ENCODE results near the gene BMP2. TPM values are rescaled to one million over a fixed set of nuclear protein-coding genes. Genes with fewer than 3 reads are reported as not detected.

The BMP2 gene
- total RNA-seq, 1 donor from 2014 or later, result not detected

DNA sequence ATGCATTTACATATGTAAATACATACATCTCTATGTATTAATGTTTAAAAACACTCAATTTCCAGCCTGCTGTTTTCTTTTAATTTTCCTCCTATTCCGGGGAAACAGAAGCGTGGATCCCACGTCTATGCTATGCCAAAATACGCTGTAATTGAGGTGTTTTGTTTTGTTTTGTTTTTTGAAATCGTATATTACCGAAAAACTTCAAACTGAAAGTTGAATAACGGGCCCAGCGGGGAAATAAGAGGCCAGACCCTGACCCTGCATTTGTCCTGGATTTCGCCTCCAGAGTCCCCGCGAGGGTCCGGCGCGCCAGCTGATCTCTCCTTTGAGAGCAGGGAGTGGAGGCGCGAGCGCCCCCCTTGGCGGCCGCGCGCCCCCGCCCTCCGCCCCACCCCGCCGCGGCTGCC, 355 bp upstream of the BMP2 start:
- intact Hi-C loops (cut with micrococcal nuclease), result loop anchor here (5.0 to 10.0 kb wide), 4 partner anchors 325 to 1160 kb away; no protein-coding TSS in a partner anchor

DNA sequence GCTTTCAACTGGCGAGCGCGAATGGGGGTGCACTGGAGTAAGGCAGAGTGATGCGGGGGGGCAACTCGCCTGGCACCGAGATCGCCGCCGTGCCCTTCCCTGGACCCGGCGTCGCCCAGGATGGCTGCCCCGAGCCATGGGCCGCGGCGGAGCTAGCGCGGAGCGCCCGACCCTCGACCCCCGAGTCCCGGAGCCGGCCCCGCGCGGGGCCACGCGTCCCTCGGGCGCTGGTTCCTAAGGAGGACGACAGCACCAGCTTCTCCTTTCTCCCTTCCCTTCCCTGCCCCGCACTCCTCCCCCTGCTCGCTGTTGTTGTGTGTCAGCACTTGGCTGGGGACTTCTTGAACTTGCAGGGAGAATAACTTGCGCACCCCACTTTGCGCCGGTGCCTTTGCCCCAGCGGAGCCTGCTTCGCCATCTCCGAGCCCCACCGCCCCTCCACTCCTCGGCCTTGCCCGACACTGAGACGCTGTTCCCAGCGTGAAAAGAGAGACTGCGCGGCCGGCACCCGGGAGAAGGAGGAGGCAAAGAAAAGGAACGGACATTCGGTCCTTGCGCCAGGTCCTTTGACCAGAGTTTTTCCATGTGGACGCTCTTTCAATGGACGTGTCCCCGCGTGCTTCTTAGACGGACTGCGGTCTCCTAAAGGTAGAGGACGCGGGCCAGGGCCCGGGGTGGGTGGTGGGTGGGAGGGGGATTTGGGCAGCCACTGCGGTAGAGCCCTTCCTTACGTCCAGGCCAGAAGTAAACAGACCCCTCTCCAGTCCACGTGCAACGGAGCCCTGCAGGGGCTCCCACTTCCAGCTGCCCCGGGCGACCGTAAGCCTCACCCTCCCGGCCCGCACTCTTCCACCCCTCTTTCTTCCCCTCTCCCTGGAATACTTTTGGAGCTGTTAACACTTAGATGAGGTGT, 998 bp downstream of the BMP2 start:
- intact Hi-C loops (cut with micrococcal nuclease), result loop anchor here (5.0 to 10.0 kb wide), 4 partner anchors 324 to 1159 kb away; no protein-coding TSS in a partner anchor

DNA sequence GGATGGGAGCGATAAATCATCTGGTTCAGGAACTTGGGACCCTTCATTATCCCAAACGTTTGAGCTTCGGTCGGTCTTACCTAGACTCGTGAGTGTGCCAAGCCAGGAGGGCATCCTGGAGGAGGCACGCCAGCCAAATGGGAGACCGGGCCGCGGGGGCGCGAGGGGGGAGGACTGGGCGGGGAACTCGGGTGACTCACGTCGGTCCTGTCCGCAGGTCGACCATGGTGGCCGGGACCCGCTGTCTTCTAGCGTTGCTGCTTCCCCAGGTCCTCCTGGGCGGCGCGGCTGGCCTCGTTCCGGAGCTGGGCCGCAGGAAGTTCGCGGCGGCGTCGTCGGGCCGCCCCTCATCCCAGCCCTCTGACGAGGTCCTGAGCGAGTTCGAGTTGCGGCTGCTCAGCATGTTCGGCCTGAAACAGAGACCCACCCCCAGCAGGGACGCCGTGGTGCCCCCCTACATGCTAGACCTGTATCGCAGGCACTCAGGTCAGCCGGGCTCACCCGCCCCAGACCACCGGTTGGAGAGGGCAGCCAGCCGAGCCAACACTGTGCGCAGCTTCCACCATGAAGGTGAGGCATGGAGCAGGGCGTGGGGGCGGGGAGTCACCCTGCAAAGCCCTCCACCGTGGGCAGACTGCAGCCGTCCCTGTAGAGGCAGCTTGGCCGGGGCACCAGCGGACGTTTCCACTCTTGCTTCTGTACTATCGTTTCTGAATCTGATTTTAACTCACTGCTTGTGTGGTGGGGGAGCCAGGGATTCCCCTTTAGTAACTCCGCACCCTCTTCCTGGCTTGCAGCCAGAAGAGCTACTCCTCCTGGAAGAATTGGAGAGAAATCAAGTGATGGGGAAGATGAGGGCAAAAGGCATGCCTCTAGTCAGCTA, 2.7 kb downstream of the BMP2 start:
- intact Hi-C loops (cut with micrococcal nuclease), result loop anchor here (5.0 to 10.0 kb wide), 4 partner anchors 322 to 1157 kb away; no protein-coding TSS in a partner anchor

DNA sequence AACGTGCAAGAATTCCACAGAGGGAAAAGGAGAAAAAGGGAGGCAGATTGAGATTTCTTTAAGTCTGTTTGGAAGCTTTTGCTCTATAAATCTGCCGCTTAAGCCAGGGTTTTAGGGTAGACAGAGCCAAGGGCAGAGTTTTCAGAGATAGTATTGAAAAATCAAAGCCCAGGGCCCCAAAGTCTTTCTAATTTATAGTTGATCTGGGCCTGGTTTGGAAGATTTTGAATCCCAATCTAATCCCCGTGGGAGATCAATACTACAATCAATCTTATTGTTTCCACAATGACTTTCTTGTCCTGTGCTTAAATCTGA, 3.3 kb downstream of the BMP2 start:
- intact Hi-C loops (cut with micrococcal nuclease), result no loop called here

- intact Hi-C loops (cut with micrococcal nuclease), result no loop called here
These were observed 13.1 kb downstream of the BMP2 start for GRCh38 chr20:6780433-6781190.

DNA sequence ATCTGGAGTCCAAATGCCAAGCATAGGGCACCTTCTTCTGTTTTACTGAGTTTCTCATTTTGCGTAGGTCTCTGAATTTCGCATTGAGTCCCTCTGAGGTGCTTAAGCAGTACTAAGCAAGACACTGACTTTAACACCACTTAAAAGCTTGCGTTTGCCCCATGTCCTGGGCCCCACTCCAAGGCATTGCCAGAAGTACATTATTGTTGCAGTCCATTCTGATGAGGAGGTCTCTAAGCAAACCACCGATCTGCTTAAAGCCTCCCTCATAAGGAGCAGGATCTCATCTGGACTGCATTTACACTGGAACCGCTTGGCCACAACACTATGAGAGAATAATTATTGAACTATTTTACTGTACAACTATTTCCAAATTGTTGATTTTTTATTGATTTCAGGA, 16.3 kb downstream of the BMP2 start:
- intact Hi-C loops (cut with micrococcal nuclease), result no loop called here

DNA sequence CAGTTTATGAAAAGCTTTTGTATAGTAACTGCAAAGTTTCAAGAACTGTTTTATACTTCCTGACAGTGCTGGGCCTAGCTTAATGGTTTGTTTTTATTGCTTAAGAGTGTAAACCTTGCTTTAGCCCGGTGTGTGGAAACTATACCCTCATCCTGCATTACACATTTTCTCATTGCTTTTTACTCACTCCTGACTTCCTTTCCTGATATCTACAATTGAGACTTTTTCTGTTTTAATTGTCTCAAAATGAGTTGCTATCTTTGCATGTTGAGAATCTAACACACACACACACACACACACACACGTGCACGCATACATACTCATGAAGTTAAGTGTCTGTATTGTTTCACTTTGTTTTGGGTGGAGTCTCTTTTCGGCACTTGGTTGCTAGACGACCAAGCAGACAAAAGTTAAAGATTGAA, 16.7 kb downstream of the BMP2 start:
- intact Hi-C loops (cut with micrococcal nuclease), result no loop called here

GRCh38 chr20:6784767-6785166, 17.3 kb downstream of the BMP2 start:
- intact Hi-C loops (cut with micrococcal nuclease), result no loop called here

GRCh38 chr20:6786548-6786947, 19.1 kb downstream of the BMP2 start:
- intact Hi-C loops (cut with micrococcal nuclease), result no loop called here

GRCh38 chr20:6792789-6793188, 25.3 kb downstream of the BMP2 start:
- intact Hi-C loops (cut with micrococcal nuclease), result no loop called here

GRCh38 chr20:6802227-6802626, 34.7 kb downstream of the BMP2 start:
- intact Hi-C loops (cut with micrococcal nuclease), result no loop called here

- intact Hi-C loops (cut with micrococcal nuclease), result no loop called here
These were observed 38.8 kb downstream of the BMP2 start for GRCh38 chr20:6806275-6806674.

GRCh38 chr20:6811262-6812035, 44.0 kb downstream of the BMP2 start:
- intact Hi-C loops (cut with micrococcal nuclease), result no loop called here

DNA sequence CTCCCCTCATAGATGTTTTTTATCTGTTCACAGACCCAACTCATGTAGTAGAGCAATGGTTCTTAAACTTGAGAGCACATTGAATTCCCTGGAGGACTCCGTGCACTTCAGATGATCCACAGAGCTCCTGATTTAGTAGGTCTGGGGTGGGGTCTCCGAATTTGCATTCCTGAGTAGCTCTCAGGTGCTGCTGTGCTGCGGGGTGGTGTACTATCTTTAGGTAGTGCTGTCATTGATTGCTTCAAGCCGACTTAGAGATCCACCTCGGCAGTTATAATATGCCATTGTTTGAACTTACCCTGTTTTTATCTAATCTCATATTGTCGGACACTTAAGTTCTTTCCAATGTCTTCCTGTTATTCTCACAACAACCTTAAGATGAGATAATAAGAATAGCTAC, 45.0 kb downstream of the BMP2 start:
- intact Hi-C loops (cut with micrococcal nuclease), result no loop called here

DNA sequence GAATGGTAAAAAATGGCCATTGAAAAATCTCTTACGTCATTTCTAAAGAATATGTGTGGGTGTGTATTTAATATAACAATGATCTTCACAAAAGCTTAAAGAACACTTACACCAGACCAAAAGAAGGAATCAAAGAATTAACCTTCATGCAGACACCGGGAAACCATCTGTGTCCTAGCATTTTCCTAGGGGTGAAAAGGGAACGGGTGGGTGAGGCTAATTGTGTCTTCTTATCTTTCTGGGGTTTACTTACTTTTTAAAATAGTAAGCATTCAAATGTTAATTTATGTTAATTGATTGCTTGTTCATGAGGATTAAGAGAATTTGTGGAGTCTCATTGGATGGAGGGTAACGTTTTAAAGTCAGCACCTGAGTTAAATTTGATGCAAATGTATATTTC, 47.5 kb downstream of the BMP2 start:
- intact Hi-C loops (cut with micrococcal nuclease), result no loop called here

DNA sequence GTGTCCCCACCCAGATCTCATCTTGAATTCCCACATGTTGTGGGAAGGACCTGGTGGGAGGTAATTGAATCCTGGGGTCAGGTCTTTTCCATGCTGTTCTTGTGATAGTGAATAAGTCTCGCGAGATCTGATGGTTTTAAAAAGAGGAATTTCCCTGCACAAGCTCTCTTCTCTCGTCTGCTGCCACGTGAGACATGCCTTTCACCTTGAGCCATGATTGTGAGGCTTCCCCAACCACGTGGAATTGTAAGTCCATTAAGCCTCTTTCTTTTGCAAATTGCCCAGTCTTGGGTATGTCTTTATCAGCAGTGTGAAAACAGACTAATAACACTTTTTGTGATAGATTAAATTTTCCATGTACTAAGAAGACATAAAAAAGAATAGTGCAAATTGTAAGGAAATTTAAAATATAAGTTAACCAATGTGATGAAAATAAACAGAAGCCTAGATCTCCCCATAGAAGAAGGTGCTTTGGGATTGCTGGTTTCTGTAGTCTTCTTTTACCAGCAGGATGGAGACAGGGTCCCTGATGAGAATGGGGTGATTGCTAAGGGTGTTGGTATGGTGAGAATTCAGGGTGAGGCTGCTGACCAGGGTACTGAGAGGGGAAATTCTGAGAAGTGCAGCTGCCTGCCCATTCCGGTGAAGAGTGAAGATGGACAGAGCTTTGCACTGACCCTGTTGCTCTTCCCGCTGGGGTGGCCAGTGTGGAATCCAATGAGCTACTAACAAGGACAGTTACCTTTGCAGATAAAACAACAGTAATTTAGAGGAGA, 50.7 kb downstream of the BMP2 start:
- intact Hi-C loops (cut with micrococcal nuclease), result no loop called here

DNA sequence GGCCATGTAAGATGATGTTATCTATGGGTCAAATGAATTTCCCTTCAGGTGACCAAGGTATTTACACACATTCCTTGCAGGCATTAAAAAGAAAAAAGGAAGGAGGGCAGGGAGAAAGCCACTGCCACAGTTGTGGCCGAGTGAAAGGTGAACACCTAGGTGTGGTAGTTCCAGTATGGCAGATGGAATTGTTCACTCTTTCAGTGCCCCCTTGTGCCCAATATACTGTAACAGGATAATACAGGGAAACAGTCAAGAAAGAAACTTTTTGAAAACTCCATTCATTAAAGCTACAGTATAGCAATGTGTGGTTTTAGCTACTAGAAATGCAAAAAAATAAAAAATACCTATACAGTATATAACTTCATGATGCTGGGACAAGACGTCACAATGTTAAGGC, 52.1 kb downstream of the BMP2 start:
- intact Hi-C loops (cut with micrococcal nuclease), result no loop called here

GRCh38 chr20:6824401-6824800, 56.9 kb downstream of the BMP2 start:
- intact Hi-C loops (cut with micrococcal nuclease), result no loop called here

- intact Hi-C loops (cut with micrococcal nuclease), result loop anchor here (5.0 kb wide), 1 partner anchor 1895 kb away; no protein-coding TSS in a partner anchor
These were observed 60.0 kb downstream of the BMP2 start for GRCh38 chr20:6827472-6827871.

Measured in T-helper 2 cell treated with Interferon-gamma antibody and Interleukin-4, amounts not matched to agents 100 ng/mL and 5 ng/mL, for 36 hours (primary cell).